ENCODE data around the gene KLHL29.

GRCh38 chr2:23660237-23660636 is 275.3 kb downstream of the KLHL29 start:
- TF ChIP-seq CTCF (conservative IDR thresholded peaks at IDR 0.05; ENCODE audit: low read length) = no peak
- TF ChIP-seq EZH2phosphoT487 (IDR thresholded peaks at IDR 0.05; ENCODE audit: borderline replicate concordance, low read depth, low read length) = no peak

All from OCI-LY7 (cell line).